ENCODE measurements around the gene FGGY. TPM values are rescaled to one million over a fixed set of nuclear protein-coding genes. Genes with fewer than 3 reads are reported as not detected.

The FGGY gene
- total RNA-seq, 1 experiment from 2014 or later: 17.8 TPM

- Histone ChIP-seq H4K20me1 (ENCODE audit: insufficient read depth) (no peaks in the 10 kb centered on the region), H3K9me2 (ENCODE audit: insufficient read depth) (no peaks in the 10 kb centered on the region), H2AFZ (no peak overlapping the region), H3K79me2 (ENCODE audit: low read depth) (no peaks in the 10 kb centered on the region), H3F3A (ENCODE audit: insufficient read depth, low read depth) (no peaks in the 10 kb centered on the region), H3K9me3 (ENCODE audit: insufficient read depth, low read depth) (no peaks in the 10 kb centered on the region), H3K4me1 (replicated peaks; ENCODE audit: insufficient read depth) (no peaks in the 10 kb centered on the region), H3K27me3 (ENCODE audit: insufficient read depth, low read depth) (no peaks in the 10 kb centered on the region), H3K27ac (no peak overlapping the region), H3K4me3 (no peak overlapping the region), H3K4me2 (no peak overlapping the region), H3K36me3 (ENCODE audit: low read depth) (no peaks in the 10 kb centered on the region)
- CTCF ChIA-PET: no interaction called here
- no TSS peak for BruUV-seq (replicated peaks)
- intact Hi-C loops (cut with micrococcal nuclease; ENCODE audit: unreplicated experiment): no loop called here
- TF ChIP-seq EZH2 (IDR thresholded peaks at IDR 0.05; ENCODE audit: low read depth): no peak
- TF ChIP-seq, protein P1, sequence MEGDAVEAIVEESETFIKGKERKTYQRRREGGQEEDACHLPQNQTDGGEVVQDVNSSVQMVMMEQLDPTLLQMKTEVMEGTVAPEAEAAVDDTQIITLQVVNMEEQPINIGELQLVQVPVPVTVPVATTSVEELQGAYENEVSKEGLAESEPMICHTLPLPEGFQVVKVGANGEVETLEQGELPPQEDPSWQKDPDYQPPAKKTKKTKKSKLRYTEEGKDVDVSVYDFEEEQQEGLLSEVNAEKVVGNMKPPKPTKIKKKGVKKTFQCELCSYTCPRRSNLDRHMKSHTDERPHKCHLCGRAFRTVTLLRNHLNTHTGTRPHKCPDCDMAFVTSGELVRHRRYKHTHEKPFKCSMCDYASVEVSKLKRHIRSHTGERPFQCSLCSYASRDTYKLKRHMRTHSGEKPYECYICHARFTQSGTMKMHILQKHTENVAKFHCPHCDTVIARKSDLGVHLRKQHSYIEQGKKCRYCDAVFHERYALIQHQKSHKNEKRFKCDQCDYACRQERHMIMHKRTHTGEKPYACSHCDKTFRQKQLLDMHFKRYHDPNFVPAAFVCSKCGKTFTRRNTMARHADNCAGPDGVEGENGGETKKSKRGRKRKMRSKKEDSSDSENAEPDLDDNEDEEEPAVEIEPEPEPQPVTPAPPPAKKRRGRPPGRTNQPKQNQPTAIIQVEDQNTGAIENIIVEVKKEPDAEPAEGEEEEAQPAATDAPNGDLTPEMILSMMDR (conservative IDR thresholded peaks at IDR 0.05): no peak
- no peak for DNase-seq
- POLR2A ChIA-PET (ENCODE audit: unreplicated experiment): no interaction called here
Measured at GRCh38 chr1:59384443-59384842, 87.5 kb downstream of the FGGY start.

DNA sequence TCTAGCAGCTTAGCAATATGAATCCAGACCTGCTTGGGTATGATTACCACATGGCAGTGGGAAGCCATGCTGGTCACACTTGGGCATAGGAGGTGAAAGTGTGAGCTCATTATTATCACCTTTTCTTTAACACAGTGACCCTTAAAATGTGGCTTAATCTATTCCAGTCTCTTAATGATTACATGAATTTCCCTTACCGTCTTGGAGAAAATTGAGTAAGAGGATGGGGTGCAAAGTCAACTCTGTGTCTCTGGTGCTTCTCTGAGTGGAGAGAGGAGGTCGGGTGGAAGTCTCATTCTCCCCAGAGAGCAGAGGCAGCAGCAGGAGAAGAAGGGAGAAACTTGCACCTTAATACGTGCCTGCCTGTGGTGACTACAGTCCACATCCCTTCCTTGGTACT is 91.3 kb downstream of the FGGY start:
- TF ChIP-seq, protein P1 (conservative IDR thresholded peaks at IDR 0.05): no peak
- no peak for TF ChIP-seq EZH2 (IDR thresholded peaks at IDR 0.05; ENCODE audit: low read depth)
- H3K36me3 ChIP-seq (ENCODE audit: low read depth): no peaks in the 10 kb centered on the region
- no peaks in the 10 kb centered on the region for H3K27me3 ChIP-seq (ENCODE audit: insufficient read depth, low read depth)
- ChIA-PET CTCF (no interaction called here), POLR2A (ENCODE audit: unreplicated experiment) (no interaction called here)
- no TSS peak for BruUV-seq (replicated peaks)
- no peak overlapping the region for H3K4me3 ChIP-seq
- no peak overlapping the region for H2AFZ ChIP-seq
- H3K27ac ChIP-seq: no peak overlapping the region
- intact Hi-C loops (cut with micrococcal nuclease; ENCODE audit: unreplicated experiment): no loop called here
- no peaks in the 10 kb centered on the region for H3K79me2 ChIP-seq (ENCODE audit: low read depth)
- H4K20me1 ChIP-seq (ENCODE audit: insufficient read depth): no peaks in the 10 kb centered on the region
- no peaks in the 10 kb centered on the region for H3K9me3 ChIP-seq (ENCODE audit: insufficient read depth, low read depth)
- H3K9me2 ChIP-seq (ENCODE audit: insufficient read depth): no peaks in the 10 kb centered on the region
- no peaks in the 10 kb centered on the region for H3F3A ChIP-seq (ENCODE audit: insufficient read depth, low read depth)
- no peaks in the 10 kb centered on the region for H3K4me1 ChIP-seq (replicated peaks; ENCODE audit: insufficient read depth)
- DNase-seq: no peak
- no peak overlapping the region for H3K4me2 ChIP-seq

DNA sequence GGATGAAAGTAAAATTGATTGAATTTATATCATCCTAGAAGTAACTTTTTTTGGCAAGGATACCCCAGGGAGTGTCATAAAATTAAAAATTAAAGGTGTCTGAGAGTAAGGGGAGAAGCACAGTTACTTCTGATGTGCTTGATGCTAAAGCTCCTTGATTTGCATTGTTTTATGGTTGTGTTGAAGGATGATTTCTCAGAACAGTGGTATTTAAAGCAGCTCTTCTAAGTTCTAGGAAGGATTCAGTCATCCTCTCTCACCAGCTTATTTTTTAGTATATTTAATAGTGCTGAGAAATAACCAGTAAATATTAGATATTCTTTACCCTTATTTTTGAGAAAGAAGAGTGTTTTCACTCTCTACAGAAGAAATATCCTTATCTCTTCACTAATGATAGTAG is 93.0 kb downstream of the FGGY start:
- CTCF ChIA-PET: no interaction called here
- no peaks in the 10 kb centered on the region for H3K36me3 ChIP-seq (ENCODE audit: low read depth)
- POLR2A ChIA-PET (ENCODE audit: unreplicated experiment): interaction anchor here (0.7 kb wide), 1 partner anchor 403 kb away, joined by 3 read pairs; no protein-coding TSS in a partner anchor
- H3K4me2 ChIP-seq: no peak overlapping the region
- intact Hi-C loops (cut with micrococcal nuclease; ENCODE audit: unreplicated experiment): no loop called here
- no peaks in the 10 kb centered on the region for H3K79me2 ChIP-seq (ENCODE audit: low read depth)
- no peaks in the 10 kb centered on the region for H4K20me1 ChIP-seq (ENCODE audit: insufficient read depth)
- no peaks in the 10 kb centered on the region for H3K4me1 ChIP-seq (replicated peaks; ENCODE audit: insufficient read depth)
- H3K9me3 ChIP-seq (ENCODE audit: insufficient read depth, low read depth): no peaks in the 10 kb centered on the region
- no peak overlapping the region for H2AFZ ChIP-seq
- no peaks in the 10 kb centered on the region for H3K9me2 ChIP-seq (ENCODE audit: insufficient read depth)
- no peak for DNase-seq
- H3K27ac ChIP-seq: no peak overlapping the region
- BruUV-seq (replicated peaks): no TSS peak
- no peaks in the 10 kb centered on the region for H3F3A ChIP-seq (ENCODE audit: insufficient read depth, low read depth)
- no peaks in the 10 kb centered on the region for H3K27me3 ChIP-seq (ENCODE audit: insufficient read depth, low read depth)
- H3K4me3 ChIP-seq: no peak overlapping the region
- TF ChIP-seq, protein P1 (conservative IDR thresholded peaks at IDR 0.05): no peak
- TF ChIP-seq EZH2 (IDR thresholded peaks at IDR 0.05; ENCODE audit: low read depth): no peak
